CD4-positive, alpha-beta T cell treated with Interleukin-6 for 4 hours (primary cell): ENCODE measurements around the gene ADGRV1.

Source experiments
- DNase-seq: peaks from one replicate; pipeline ENCODE4 v3.0.0-alpha.2; 2020; ENCODE audit warnings: mixed read lengths

The ADGRV1 gene

GRCh38 chr5:91178461-91178860, 619.9 kb downstream of the ADGRV1 start:
- DNase-seq = no peak

- no peak for DNase-seq
Observed at GRCh38 chr5:91179018-91179417, 620.4 kb downstream of the ADGRV1 start.

GRCh38 chr5:91180506-91180905, 621.9 kb downstream of the ADGRV1 start:
- DNase-seq = no peak

- DNase-seq = no peak
Observed at GRCh38 chr5:91182763-91183162, 624.2 kb downstream of the ADGRV1 start.

GRCh38 chr5:91183743-91184142, 625.1 kb downstream of the ADGRV1 start:
- no peak for DNase-seq

GRCh38 chr5:91186101-91186500, 627.5 kb downstream of the ADGRV1 start:
- no peak for DNase-seq

GRCh38 chr5:91187032-91187431, 628.4 kb downstream of the ADGRV1 start:
- DNase-seq = no peak

GRCh38 chr5:91188755-91189154, 630.2 kb downstream of the ADGRV1 start:
- no peak for DNase-seq

- DNase-seq = no peak
Observed at GRCh38 chr5:91189480-91190313, 631.1 kb downstream of the ADGRV1 start.

GRCh38 chr5:91190314-91190690, 631.7 kb downstream of the ADGRV1 start:
- no peak for DNase-seq

- DNase-seq = no peak
Observed at GRCh38 chr5:91194824-91195381, 636.3 kb downstream of the ADGRV1 start.

GRCh38 chr5:91200692-91201091, 642.1 kb downstream of the ADGRV1 start:
- no peak for DNase-seq

GRCh38 chr5:91206103-91206502, 647.5 kb downstream of the ADGRV1 start:
- DNase-seq = no peak

GRCh38 chr5:91206734-91207133, 648.1 kb downstream of the ADGRV1 start:
- DNase-seq = no peak

GRCh38 chr5:91207248-91207647, 648.7 kb downstream of the ADGRV1 start:
- DNase-seq = no peak

GRCh38 chr5:91211997-91212713, 653.6 kb downstream of the ADGRV1 start:
- no peak for DNase-seq

GRCh38 chr5:91212714-91213092, 654.1 kb downstream of the ADGRV1 start:
- no peak for DNase-seq
